Calu3 (cell line): ENCODE results near the gene TSPAN10. TPM values are rescaled to one million over a fixed set of nuclear protein-coding genes. Genes with fewer than 3 reads are reported as not detected.

Experiments
- BruUV-seq: library from RNA; stranded (reverse); fragments of 400-500 nt; replicated peaks from 2 replicates; lab custom pipeline; 2021; lab: Mats Ljungman, UMichigan
- CTCF ChIA-PET: fragments of 300-600 bp; sonication (Branson Sonifier 250); formaldehyde crosslinking; loops from one replicate; lab custom pipeline; 2022; ENCODE audit warnings: antibody characterized with exemption; lab: Charles Lee
- DNase-seq: peaks from one replicate; pipeline ENCODE4 v3.0.0; 2022
- H3K27ac Mint-ChIP-seq: one replicate; pipeline ENCODE4 v1.8.0; 2022; ENCODE audit warnings: mixed read lengths; ENCODE audit not compliant: unreplicated experiment
- H3K27me3 Mint-ChIP-seq: one replicate; pipeline ENCODE4 v1.8.0; 2022; ENCODE audit warnings: mixed read lengths; ENCODE audit not compliant: unreplicated experiment
- H3K36me3 Mint-ChIP-seq: one replicate; pipeline ENCODE4 v1.8.0; 2022; ENCODE audit warnings: mild to moderate bottlenecking, moderate library complexity, mixed read lengths; ENCODE audit not compliant: insufficient read depth, unreplicated experiment
- H3K4me1 Mint-ChIP-seq: one replicate; pipeline ENCODE4 v1.8.0; 2022; ENCODE audit warnings: mild to moderate bottlenecking, low read depth, mixed read lengths; ENCODE audit not compliant: unreplicated experiment
- H3K4me3 Mint-ChIP-seq: one replicate; pipeline ENCODE4 v1.8.0; 2022; ENCODE audit warnings: mild to moderate bottlenecking, low read depth, moderate library complexity, mixed read lengths; ENCODE audit not compliant: unreplicated experiment
- H3K9me3 Mint-ChIP-seq: one replicate; pipeline ENCODE4 v1.8.0; 2022; ENCODE audit warnings: low read depth, mixed read lengths; ENCODE audit not compliant: unreplicated experiment
- intact Hi-C: fragments of 100-400 bp; cut with micrococcal nuclease; formaldehyde crosslinking; loops from one replicate; pipeline ENCODE4 v1.10.0; 2022; ENCODE audit not compliant: unreplicated experiment
- total RNA-seq: library from RNA; stranded (reverse); gene quantifications from 2 replicates; pipeline ENCODE4 v1.2.3, GENCODE V29; 2022
- TF ChIP-seq, protein P1 (sequence below): fragments of 200-600 bp; IDR thresholded peaks from one replicate; pipeline ENCODE4 v1.8.0; 2022; ENCODE audit warnings: antibody characterized with exemption; ENCODE audit not compliant: unreplicated experiment

The TSPAN10 gene
- total RNA-seq, 1 experiment from 2014 or later = 2.9 TPM

DNA sequence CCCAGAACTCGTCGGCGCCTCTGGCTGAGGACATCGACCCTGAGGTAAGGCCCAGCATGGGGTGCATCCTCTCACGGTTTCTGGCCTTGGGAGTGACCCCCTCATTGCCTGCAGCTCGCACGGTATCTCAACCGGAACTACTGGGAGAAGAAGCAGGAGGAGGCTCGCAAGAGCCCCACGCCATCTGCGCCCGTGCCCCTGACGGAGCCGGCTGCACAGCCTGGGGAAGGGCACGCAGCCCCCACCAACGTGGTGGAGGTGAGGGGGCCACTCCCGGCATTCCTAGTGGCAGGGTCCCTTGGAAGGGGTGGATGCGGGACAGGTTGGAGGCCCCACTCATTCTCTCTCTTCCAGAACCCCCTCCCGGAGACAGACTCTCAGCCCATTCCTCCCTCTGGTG lies 57.8 kb downstream of the TSPAN10 start:
- Mint-ChIP-seq H3K4me3 (no peak overlapping the region), H3K27me3 (no peaks in the 10 kb centered on the region), H3K27ac (no peak overlapping the region), H3K9me3 (no peaks in the 10 kb centered on the region), H3K4me1 (no peaks in the 10 kb centered on the region), H3K36me3 (peaks cover 88% of the 10 kb centered on the region)
- TF ChIP-seq, protein P1, sequence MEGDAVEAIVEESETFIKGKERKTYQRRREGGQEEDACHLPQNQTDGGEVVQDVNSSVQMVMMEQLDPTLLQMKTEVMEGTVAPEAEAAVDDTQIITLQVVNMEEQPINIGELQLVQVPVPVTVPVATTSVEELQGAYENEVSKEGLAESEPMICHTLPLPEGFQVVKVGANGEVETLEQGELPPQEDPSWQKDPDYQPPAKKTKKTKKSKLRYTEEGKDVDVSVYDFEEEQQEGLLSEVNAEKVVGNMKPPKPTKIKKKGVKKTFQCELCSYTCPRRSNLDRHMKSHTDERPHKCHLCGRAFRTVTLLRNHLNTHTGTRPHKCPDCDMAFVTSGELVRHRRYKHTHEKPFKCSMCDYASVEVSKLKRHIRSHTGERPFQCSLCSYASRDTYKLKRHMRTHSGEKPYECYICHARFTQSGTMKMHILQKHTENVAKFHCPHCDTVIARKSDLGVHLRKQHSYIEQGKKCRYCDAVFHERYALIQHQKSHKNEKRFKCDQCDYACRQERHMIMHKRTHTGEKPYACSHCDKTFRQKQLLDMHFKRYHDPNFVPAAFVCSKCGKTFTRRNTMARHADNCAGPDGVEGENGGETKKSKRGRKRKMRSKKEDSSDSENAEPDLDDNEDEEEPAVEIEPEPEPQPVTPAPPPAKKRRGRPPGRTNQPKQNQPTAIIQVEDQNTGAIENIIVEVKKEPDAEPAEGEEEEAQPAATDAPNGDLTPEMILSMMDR = no peak
- CTCF ChIA-PET = no interaction called here
- intact Hi-C loops = no loop called here
- no TSS peak for BruUV-seq
- DNase-seq = no peak

GRCh38 chr17:81695211-81695610 lies 58.2 kb downstream of the TSPAN10 start:
- H3K36me3 Mint-ChIP-seq = peaks cover 88% of the 10 kb centered on the region
- DNase-seq = no peak
- intact Hi-C loops = no loop called here
- H3K9me3 Mint-ChIP-seq = no peaks in the 10 kb centered on the region
- H3K4me1 Mint-ChIP-seq = no peaks in the 10 kb centered on the region
- no peak overlapping the region for H3K4me3 Mint-ChIP-seq
- no peaks in the 10 kb centered on the region for H3K27me3 Mint-ChIP-seq
- no TSS peak for BruUV-seq
- CTCF ChIA-PET = no interaction called here
- TF ChIP-seq, protein P1 = no peak
- H3K27ac Mint-ChIP-seq = no peak overlapping the region

GRCh38 chr17:81695801-81696200 lies 58.8 kb downstream of the TSPAN10 start:
- Mint-ChIP-seq H3K36me3 (peaks cover 89% of the 10 kb centered on the region), H3K4me3 (no peak overlapping the region), H3K27me3 (no peaks in the 10 kb centered on the region), H3K27ac (no peak overlapping the region), H3K9me3 (no peaks in the 10 kb centered on the region), H3K4me1 (peaks cover 3% of the 10 kb centered on the region)
- intact Hi-C loops = no loop called here
- DNase-seq = no peak
- BruUV-seq = no TSS peak
- TF ChIP-seq, protein P1 = no peak
- CTCF ChIA-PET = no interaction called here

GRCh38 chr17:81696218-81696941 lies 59.4 kb downstream of the TSPAN10 start:
- CTCF ChIA-PET = no interaction called here

More at GRCh38 chr17:81696218-81696941, 59.4 kb downstream of the TSPAN10 start:
- Mint-ChIP-seq H3K27ac (no peak overlapping the region), H3K4me1 (peaks cover 9% of the 10 kb centered on the region), H3K27me3 (no peaks in the 10 kb centered on the region), H3K4me3 (no peak overlapping the region), H3K9me3 (no peaks in the 10 kb centered on the region), H3K36me3 (peaks cover 89% of the 10 kb centered on the region)
- no TSS peak for BruUV-seq
- DNase-seq = no peak
- intact Hi-C loops = no loop called here
- TF ChIP-seq, protein P1 = no peak
